GM12864 (cell line): ENCODE results near the gene CYP19A1.
"Not testable (repeated sequence)": the region's sequence is repeated elsewhere in the genome, so short reads cannot be mapped to it uniquely, and the experiment has no call there.

Experiments used
- DNase-seq: peaks from one replicate; pipeline ENCODE4 v3.0.0-alpha.2; 2011; ENCODE audit warnings: low read depth
- H3K4me3 ChIP-seq: 2 replicates; pipeline ENCODE4 v1.5.1; 2011; ENCODE audit warnings: mild to moderate bottlenecking, low read depth, low read length, control low read depth
- TF ChIP-seq, protein P1 (sequence below): IDR thresholded peaks from 2 replicates; pipeline ENCODE4 v1.5.1; 2011; ENCODE audit warnings: low read depth, mild to moderate bottlenecking, moderate library complexity, low read length, control low read depth, inconsistent platforms; ENCODE audit errors: missing control alignments

Gene CYP19A1

DNA sequence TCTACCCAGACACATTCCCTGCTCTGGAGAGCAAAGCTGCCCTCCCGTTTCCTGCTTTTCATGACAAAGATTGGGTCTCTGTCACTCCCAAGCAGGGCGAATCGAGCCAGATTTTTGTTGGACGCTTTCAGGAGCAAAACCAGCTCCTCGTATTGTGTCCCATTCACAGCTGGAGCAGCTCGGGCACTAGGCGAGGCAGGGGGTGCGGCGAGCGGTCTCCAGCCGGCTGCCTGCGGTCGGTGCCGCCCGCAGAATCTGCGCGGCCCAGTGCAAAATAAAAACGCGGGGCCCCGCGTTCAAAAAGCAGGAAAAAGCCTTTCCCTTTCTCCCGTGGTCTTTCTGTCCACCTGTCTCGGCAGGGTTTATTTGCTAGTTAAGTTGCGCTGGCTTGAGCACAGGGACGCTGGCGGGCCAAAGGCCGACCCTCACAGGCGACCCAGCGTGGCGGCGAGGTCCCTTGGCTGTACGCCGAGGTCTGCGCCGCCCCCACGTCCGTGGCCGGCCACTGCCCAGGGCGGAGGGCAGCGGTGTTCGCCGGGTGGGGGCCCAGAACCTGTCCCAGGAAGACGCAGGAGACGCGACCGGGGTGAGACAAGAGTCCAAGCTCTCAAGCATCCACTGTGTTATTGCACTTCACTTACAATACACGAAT, 71.2 kb downstream of the CYP19A1 start:
- no peak for DNase-seq
- no peak overlapping the region for H3K4me3 ChIP-seq
- TF ChIP-seq, protein P1, sequence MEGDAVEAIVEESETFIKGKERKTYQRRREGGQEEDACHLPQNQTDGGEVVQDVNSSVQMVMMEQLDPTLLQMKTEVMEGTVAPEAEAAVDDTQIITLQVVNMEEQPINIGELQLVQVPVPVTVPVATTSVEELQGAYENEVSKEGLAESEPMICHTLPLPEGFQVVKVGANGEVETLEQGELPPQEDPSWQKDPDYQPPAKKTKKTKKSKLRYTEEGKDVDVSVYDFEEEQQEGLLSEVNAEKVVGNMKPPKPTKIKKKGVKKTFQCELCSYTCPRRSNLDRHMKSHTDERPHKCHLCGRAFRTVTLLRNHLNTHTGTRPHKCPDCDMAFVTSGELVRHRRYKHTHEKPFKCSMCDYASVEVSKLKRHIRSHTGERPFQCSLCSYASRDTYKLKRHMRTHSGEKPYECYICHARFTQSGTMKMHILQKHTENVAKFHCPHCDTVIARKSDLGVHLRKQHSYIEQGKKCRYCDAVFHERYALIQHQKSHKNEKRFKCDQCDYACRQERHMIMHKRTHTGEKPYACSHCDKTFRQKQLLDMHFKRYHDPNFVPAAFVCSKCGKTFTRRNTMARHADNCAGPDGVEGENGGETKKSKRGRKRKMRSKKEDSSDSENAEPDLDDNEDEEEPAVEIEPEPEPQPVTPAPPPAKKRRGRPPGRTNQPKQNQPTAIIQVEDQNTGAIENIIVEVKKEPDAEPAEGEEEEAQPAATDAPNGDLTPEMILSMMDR = no peak

DNA sequence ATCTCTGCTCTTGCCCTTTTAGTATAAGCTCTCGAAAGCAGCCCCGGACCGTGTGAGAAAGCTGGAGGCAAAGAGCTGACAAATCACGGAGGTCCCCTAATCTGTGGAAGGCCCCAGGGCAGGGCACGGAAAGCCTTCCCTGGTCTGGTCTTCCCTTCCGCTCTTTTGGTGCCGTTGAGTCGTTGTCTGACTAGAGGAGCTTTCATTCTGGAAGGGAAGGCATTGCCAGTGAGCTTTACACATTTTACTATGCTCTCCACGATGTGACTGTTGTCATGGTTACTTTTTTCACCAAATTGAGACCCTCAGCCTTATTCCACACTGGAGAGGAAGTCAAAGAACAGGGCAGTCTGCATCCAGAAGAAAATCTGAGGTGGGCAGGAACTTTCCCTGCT, 71.7 kb downstream of the CYP19A1 start:
- TF ChIP-seq, protein P1 = no peak
- H3K4me3 ChIP-seq = no peak overlapping the region
- no peak for DNase-seq

DNA sequence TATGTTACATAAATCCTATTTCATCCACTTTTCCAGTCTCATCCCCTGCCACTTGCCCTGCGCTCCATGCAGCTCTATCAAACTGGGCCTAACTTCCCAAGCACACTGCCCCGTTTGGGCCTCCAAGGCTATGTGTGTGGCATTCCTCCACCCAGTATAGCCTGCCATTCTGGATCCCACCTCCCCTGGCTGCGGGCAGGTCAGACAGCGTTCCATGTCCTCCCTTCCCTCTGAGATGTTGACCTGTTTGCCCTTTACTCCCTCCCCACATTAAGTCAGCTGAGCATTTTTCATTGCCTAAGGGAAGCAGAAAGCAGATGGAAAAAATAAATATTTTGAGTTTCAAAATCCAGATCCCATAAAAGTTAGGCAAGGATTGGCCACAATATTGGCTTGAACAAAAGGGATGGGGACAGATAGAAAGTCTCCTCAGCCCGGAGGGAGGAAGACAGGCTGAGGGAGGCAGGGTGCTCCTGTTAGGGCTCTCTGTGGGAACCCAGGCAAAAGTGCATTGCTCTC, 73.3 kb downstream of the CYP19A1 start:
- H3K4me3 ChIP-seq = no peak overlapping the region
- DNase-seq = no peak
- TF ChIP-seq, protein P1 = no peak

DNA sequence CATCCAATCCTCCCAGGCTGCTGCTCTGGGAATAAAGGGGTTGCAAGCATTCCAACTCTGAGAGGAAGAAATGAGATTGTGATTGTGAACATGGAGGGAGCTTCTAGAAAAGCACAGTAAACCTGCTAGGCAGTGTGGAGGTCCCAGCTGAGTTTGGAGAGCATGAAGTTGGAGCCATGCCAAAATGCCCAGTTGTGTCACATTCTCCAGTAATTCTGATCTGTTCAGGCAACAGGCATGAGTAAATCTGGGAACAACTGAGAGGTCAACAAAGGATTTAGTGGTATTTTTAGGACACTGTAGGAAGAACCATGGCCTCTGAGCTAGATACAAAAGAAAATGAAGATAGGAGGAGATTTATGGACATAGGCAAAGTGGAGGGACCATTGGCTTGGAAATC, 74.7 kb downstream of the CYP19A1 start:
- no peak overlapping the region for H3K4me3 ChIP-seq
- TF ChIP-seq, protein P1 = no peak
- DNase-seq = no peak

DNA sequence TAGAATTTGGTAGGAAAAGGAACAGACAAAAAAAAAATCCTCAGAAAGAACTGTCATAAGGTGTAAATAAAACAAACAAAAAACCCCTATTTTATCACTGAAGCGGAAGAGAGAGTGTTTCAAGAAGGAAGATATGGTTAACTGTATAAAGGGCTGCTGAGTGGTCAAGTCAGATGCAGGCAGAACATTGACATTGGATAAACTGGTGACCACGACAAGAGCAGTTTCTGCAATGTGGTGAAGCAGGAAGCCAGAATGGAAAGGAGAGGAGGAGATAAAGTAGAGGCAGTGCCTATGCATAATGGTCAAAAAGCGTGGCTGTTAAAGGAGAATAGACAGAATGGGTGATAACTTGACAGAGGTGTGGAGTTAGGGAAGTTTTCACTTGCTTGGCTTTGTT, 75.3 kb downstream of the CYP19A1 start:
- no peak overlapping the region for H3K4me3 ChIP-seq
- DNase-seq = no peak
- TF ChIP-seq, protein P1 = no peak

DNA sequence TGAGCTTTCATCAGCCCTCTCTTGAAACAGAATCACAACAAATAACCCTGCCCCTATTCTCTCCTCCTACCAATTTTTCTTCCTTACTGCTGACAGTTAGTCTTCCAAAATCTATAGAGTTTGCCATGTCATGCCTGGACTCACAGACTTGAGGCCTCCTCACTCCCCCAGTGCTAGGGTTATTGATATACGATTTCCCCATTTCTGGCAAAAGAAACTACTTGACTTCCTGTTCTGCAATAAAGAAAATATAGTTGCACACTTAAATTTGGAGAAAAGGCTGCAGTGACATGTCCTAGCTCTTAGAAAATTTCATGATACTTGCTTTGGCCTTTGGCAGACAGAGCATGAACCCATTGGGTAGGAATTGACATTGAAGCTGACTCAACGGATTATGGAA, 75.9 kb downstream of the CYP19A1 start:
- TF ChIP-seq, protein P1 = no peak
- no peak overlapping the region for H3K4me3 ChIP-seq
- no peak for DNase-seq

DNA sequence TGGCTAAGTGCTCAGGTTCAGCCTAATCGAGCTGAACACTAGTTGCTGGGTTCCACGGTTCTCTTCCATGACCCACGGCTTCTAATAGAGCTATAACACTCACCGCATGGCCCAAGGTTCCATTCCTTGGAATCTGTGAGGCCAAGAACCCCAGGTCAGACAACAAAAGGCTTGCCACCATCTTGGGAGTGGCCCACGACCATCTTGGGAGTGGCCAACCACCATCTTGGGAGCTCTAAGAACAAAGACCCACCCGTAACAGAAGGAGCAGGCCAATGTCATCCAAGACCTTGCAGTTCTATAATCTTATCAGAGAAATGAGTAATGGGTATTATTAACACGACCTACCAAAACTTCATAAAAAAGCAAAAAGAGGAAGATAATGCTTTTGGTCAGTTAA, 77.3 kb downstream of the CYP19A1 start:
- not testable (repeated sequence) for H3K4me3 ChIP-seq, DNase-seq

DNA sequence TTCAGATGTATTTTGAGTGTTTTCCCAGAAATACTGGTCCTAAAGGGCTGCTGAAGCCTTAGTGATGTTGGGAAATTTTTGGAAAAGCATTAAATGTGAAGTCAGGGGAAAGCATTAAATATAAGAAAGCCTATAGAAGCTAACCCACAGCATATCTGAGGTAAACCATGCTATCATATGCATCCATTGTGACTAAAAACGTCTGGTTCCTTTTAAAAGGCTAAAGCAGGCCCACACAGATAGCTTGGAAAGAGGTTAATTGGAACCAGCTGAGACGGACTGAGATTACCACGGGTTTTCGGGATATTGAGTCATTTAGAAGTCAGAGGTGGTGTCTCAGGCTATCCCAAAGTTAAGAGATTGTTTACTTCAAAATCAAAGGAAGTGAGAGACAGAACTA, 78.2 kb downstream of the CYP19A1 start:
- H3K4me3 ChIP-seq = no peak overlapping the region
- no peak for DNase-seq
- TF ChIP-seq, protein P1 = no peak
